ENCODE measurements around the gene PPP3CA.

Gene PPP3CA

DNA sequence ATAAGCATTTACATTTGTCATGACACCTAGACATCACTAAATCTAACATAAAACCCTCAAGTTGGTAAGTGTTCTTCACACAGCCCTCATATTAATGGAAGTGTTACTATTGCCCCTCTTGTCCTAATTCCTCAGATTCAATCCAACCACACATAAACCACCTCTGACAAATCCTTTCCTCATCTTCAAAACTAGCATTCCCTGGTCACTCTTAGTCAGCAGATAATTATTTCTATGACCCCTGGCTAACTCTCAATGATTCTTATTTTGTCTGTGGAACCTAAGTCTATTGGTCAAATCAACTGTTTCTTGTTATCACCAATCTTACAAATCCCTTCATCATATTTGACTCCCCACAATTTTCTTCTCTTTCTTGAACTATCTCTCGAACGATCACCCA, 168.6 kb downstream of the PPP3CA start:
- POLR2A ChIA-PET = no interaction called here

DNA sequence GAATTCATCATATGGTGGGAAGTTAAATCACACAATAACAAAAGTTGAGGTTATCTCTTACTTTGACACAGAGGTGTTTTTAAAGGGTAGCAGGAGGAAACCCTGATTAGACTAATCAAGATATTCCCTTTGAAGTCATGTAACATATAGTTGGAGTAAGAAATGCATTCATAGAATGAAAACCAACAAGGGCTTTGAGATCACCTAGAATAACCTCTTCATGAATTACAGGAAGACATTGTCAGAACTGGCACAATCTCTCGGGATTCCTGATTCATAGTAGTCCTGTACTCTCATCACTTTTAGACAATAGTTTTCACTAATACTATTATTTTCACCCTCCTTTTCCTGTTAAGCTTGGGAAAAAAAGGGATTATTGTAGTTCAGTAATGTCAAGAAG, 170.2 kb downstream of the PPP3CA start:
- TF ChIP-seq, protein P1, sequence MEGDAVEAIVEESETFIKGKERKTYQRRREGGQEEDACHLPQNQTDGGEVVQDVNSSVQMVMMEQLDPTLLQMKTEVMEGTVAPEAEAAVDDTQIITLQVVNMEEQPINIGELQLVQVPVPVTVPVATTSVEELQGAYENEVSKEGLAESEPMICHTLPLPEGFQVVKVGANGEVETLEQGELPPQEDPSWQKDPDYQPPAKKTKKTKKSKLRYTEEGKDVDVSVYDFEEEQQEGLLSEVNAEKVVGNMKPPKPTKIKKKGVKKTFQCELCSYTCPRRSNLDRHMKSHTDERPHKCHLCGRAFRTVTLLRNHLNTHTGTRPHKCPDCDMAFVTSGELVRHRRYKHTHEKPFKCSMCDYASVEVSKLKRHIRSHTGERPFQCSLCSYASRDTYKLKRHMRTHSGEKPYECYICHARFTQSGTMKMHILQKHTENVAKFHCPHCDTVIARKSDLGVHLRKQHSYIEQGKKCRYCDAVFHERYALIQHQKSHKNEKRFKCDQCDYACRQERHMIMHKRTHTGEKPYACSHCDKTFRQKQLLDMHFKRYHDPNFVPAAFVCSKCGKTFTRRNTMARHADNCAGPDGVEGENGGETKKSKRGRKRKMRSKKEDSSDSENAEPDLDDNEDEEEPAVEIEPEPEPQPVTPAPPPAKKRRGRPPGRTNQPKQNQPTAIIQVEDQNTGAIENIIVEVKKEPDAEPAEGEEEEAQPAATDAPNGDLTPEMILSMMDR (IDR thresholded peaks at IDR 0.05; ENCODE audit: control extremely low read depth, extremely low read depth, low read depth, missing control alignments) = no peak
- ChIA-PET CTCF (no interaction called here), POLR2A (no interaction called here)
- no peak for DNase-seq (ENCODE audit: extremely low spot score)

More for the DNA sequence above, 168.6 kb downstream of the PPP3CA start:
- TF ChIP-seq, protein P1 (IDR thresholded peaks at IDR 0.05; ENCODE audit: control extremely low read depth, extremely low read depth, low read depth, missing control alignments) = no peak
- DNase-seq (ENCODE audit: extremely low spot score) = no peak
- CTCF ChIA-PET = no interaction called here

DNA sequence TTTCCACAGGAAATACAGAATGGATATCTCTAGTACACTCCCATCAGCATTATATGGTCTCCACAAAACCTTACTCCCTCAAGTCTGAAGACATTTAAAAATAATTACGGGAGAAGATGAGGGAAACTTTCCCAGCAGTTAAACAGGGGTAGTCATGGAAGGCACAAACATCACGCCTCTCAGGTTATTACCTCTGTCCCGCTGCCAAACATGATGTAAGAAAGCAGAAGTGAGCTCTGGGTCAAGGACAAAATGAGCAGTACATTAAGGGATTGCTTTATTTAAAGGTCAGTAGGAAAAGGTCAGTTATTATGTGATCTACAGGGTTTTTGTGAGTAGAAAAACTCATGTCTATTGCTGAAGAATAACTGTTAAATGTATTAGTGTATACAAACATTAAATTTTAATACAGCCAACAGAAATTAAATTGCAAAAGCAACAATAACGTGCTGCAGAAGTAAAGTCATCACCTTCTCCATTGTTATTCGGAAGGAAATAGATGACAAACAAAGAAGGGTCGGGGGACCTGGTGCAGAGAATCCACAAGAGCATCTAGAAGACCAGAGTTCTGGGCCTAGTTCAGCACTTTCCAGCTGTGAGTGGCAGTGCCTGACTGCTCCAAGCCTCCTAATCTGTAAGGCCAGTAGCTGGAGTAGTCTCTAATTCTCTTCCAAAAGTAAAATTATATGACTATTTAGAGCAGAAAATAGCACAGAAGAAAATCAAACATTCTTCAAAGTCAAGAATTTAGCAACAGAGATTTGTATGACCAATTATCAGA, 171.2 kb downstream of the PPP3CA start:
- TF ChIP-seq, protein P1 (IDR thresholded peaks at IDR 0.05; ENCODE audit: control extremely low read depth, extremely low read depth, low read depth, missing control alignments) = no peak

DNA sequence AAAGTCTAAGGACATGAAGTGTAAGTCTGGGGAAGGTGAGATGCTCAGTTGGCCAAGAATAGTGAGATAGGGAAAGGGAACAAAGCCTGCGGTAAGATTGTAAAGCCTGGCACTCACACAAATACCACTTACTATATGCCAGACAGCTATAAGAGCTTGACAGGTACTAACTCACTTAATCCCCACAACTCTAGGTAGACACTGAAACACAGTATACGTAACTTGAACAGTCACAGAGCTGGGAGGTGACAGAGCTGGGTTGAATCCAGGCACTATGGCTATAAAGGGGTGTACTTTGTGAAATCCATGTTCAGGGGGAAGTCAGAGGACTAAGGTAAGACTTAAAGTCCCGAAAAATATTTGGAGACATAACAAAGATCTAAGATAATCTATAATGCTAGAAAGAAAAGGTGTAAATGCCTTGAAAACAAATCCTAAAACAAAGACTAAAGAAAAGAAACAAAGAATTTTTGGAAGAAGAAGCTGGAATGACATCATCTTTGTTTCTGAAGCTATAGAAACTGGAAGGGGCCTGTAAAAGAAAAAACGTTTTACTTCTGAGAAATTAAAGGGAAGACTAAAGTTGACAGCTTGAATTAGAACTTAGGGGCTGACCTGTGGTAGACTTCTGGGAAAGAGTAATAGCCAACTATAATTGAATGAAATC, 172.5 kb downstream of the PPP3CA start:
- CTCF ChIA-PET = interaction anchor here (0.9 to 5.1 kb wide), 2 partner anchors 11 to 28 kb away, joined by 3 to 25 read pairs; no protein-coding TSS in a partner anchor
- POLR2A ChIA-PET = no interaction called here
- TF ChIP-seq, protein P1 (IDR thresholded peaks at IDR 0.05; ENCODE audit: control extremely low read depth, extremely low read depth, low read depth, missing control alignments) = no peak
- DNase-seq (ENCODE audit: extremely low spot score) = no peak

More for the DNA sequence above, 171.2 kb downstream of the PPP3CA start:
- ChIA-PET POLR2A (no interaction called here), CTCF (interaction anchor here (0.9 to 5.1 kb wide), 2 partner anchors 10 to 29 kb away, joined by 3 to 25 read pairs; no protein-coding TSS in a partner anchor)
- DNase-seq (ENCODE audit: extremely low spot score) = no peak

DNA sequence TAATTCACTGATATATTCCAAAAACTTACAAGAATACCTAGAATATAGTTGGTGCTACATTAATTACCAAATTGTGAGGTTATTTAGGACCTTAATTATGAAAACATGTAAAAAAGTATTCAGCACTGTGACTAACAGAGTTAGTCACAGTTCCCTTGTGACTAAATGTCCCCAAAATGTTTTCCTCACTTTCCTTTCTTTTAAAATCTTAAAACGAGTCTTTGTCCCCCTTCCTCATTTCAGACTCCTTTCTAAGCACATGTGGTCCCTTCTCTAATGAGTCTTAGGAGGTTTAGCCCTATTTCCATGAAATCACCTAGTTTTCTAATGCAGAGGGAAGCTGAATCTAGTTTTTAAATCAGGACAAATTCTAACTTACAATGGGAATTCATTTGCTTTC, 175.0 kb downstream of the PPP3CA start:
- TF ChIP-seq, protein P1 (IDR thresholded peaks at IDR 0.05; ENCODE audit: control extremely low read depth, extremely low read depth, low read depth, missing control alignments) = no peak
- ChIA-PET POLR2A (no interaction called here), CTCF (interaction anchor here (5.1 kb wide), 1 partner anchor 13 kb away, joined by 25 read pairs; no protein-coding TSS in a partner anchor)
- DNase-seq (ENCODE audit: extremely low spot score) = no peak

DNA sequence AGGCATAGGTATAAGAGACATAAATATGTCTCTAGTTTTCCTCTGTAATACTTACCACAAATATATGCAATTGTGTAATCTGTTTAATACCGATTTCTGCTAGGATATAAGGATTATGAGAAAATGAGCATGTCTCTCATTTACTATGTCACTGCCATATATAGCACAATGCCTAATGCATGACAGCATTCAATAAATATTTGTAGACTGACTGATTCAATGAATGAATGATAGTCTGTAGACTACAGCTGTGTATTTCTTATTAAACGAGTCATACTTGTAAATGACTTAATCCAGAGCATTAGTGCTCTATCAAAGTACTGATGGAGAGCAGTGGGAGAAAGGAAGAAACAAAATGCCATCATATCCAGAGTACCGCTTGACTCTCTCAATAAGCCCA, 175.6 kb downstream of the PPP3CA start:
- TF ChIP-seq, protein P1 (IDR thresholded peaks at IDR 0.05; ENCODE audit: control extremely low read depth, extremely low read depth, low read depth, missing control alignments) = no peak
- DNase-seq (ENCODE audit: extremely low spot score) = no peak
- ChIA-PET POLR2A (no interaction called here), CTCF (interaction anchor here (5.1 to 5.2 kb wide), 2 partner anchors 14 to 559 kb away, joined by 25 to 40 read pairs; no protein-coding TSS in a partner anchor)

Data from GM10248 (cell line).